ENCODE data around the gene NXPH1.

Gene NXPH1

GRCh38 chr7:8436965-8437364, 3.6 kb downstream of the NXPH1 start:
- peak; percentile 45 for DNase-seq

- no peak for DNase-seq
Observed at GRCh38 chr7:8437606-8438005, 4.2 kb downstream of the NXPH1 start.

GRCh38 chr7:8440670-8441069, 7.3 kb downstream of the NXPH1 start:
- DNase-seq, result no peak

- DNase-seq, result no peak
Observed at GRCh38 chr7:8441106-8441965, 7.9 kb downstream of the NXPH1 start.

- no peak for DNase-seq
Observed at GRCh38 chr7:8442051-8442813, 8.8 kb downstream of the NXPH1 start.

- no peak for DNase-seq
Observed at GRCh38 chr7:8442814-8443304, 9.4 kb downstream of the NXPH1 start.

GRCh38 chr7:8443576-8444467, 10.4 kb downstream of the NXPH1 start:
- no peak for DNase-seq

GRCh38 chr7:8444468-8444769, 11.0 kb downstream of the NXPH1 start:
- no peak for DNase-seq

- DNase-seq, result no peak
Observed at GRCh38 chr7:8453535-8453934, 20.1 kb downstream of the NXPH1 start.

GRCh38 chr7:8455426-8455825, 22.0 kb downstream of the NXPH1 start:
- DNase-seq, result no peak

GRCh38 chr7:8462309-8462708, 28.9 kb downstream of the NXPH1 start:
- DNase-seq, result no peak

- DNase-seq, result no peak
Observed at GRCh38 chr7:8465338-8465737, 31.9 kb downstream of the NXPH1 start.

- DNase-seq, result no peak
Observed at GRCh38 chr7:8480527-8480926, 47.1 kb downstream of the NXPH1 start.

- DNase-seq, result no peak
Observed at GRCh38 chr7:8481096-8481495, 47.7 kb downstream of the NXPH1 start.

GRCh38 chr7:8481752-8482446, 48.5 kb downstream of the NXPH1 start:
- DNase-seq, result no peak

GRCh38 chr7:8490391-8491045, 57.1 kb downstream of the NXPH1 start:
- no peak for DNase-seq

GRCh38 chr7:8491106-8491505, 57.7 kb downstream of the NXPH1 start:
- no peak for DNase-seq

GRCh38 chr7:8491544-8492489, 58.4 kb downstream of the NXPH1 start:
- DNase-seq, result no peak

GRCh38 chr7:8499128-8499527, 65.7 kb downstream of the NXPH1 start:
- DNase-seq, result no peak

GRCh38 chr7:8500286-8500685, 66.9 kb downstream of the NXPH1 start:
- no peak for DNase-seq

- peak; percentile 53 for DNase-seq
Observed at GRCh38 chr7:8507566-8507965, 74.2 kb downstream of the NXPH1 start.
